ENCODE data around the gene HPS4. TPM values are rescaled to one million over a fixed set of nuclear protein-coding genes. Genes with fewer than 3 reads are reported as not detected.

HPS4 gene
- total RNA-seq, 8 experiments from 2014 or later: 21.7 to 41.6 (median 32.6) TPM

GRCh38 chr22:26457661-26458272, 25.8 kb downstream of the HPS4 start:
- 93 to 100% (median 98%) methylated on average over 1 to 21 of the region's 26 CpGs; no CpG with 5 or more reads in 3 of the 10 experiments for WGBS, 10 experiments
- in situ Hi-C loops (cut with MboI; ENCODE audit: low pct_unique_long_range_greater_than_20kb in 2 of 9, low sequenced_read_pairs in 9 of 9, unreplicated experiment in 9 of 9): loop anchor here in 3 of 9 experiments (25.0 kb wide), 1 partner anchor 95 kb away; no protein-coding TSS in a partner anchor
- Histone ChIP-seq H3K4me1 (replicated peaks in 1 of 2) (peaks cover 19 to 20% of the 10 kb centered on the region in 2 donors), H3K27ac (no peak overlapping the region), H3K4me3 (no peak overlapping the region)
- no peak for ATAC-seq (replicated peaks in 6 of 8)

- no peak for ATAC-seq (replicated peaks in 6 of 8)
- Histone ChIP-seq H3K4me1 (replicated peaks in 1 of 2) (no peaks in the 10 kb centered on the region), H3K27ac (no peak overlapping the region), H3K4me3 (no peak overlapping the region)
- in situ Hi-C loops (cut with MboI; ENCODE audit: low pct_unique_long_range_greater_than_20kb in 2 of 9, low sequenced_read_pairs in 9 of 9, unreplicated experiment in 9 of 9): loop anchor here in 3 of 9 experiments (25.0 kb wide), 1 partner anchor 92 kb away; no protein-coding TSS in a partner anchor
- WGBS, 10 experiments: 81 to 100% (median 100%) methylated on average over 1 to 3 of the region's 5 CpGs; no CpG with 5 or more reads in 7 of the 10 experiments
These were observed 29.6 kb downstream of the HPS4 start for GRCh38 chr22:26453812-26454500.

- H3K4me3 ChIP-seq: no peak overlapping the region
- no peak for ATAC-seq (replicated peaks in 6 of 8)
- in situ Hi-C loops (cut with MboI; ENCODE audit: low pct_unique_long_range_greater_than_20kb in 2 of 9, low sequenced_read_pairs in 9 of 9, unreplicated experiment in 9 of 9): loop anchor here in 3 of 9 experiments (25.0 kb wide), 1 partner anchor 91 kb away; no protein-coding TSS in a partner anchor
- 50 to 100% (median 97%) methylated on average over 1 to 8 of the region's 9 CpGs; no CpG with 5 or more reads in 1 of the 10 experiments for WGBS, 10 experiments
- H3K4me1 ChIP-seq (replicated peaks in 1 of 2): no peaks in the 10 kb centered on the region
- no peak overlapping the region for H3K27ac ChIP-seq
These were observed 30.4 kb downstream of the HPS4 start for GRCh38 chr22:26453216-26453615.

GRCh38 chr22:26452236-26453016, 31.2 kb downstream of the HPS4 start:
- 89 to 100% (median 98%) methylated on average over 1 to 10 of the region's 23 CpGs; no CpG with 5 or more reads in 2 of the 10 experiments for WGBS, 10 experiments
- Histone ChIP-seq H3K4me3 (no peak overlapping the region), H3K27ac (no peak overlapping the region), H3K4me1 (replicated peaks in 1 of 2) (no peaks in the 10 kb centered on the region)
- in situ Hi-C loops (cut with MboI; ENCODE audit: low pct_unique_long_range_greater_than_20kb in 2 of 9, low sequenced_read_pairs in 9 of 9, unreplicated experiment in 9 of 9): loop anchor here in 3 of 9 experiments (25.0 kb wide), 1 partner anchor 90 kb away; no protein-coding TSS in a partner anchor
- no peak for ATAC-seq (replicated peaks in 6 of 8)

- in situ Hi-C loops (cut with MboI; ENCODE audit: low pct_unique_long_range_greater_than_20kb in 2 of 9, low sequenced_read_pairs in 9 of 9, unreplicated experiment in 9 of 9): loop anchor here in 3 of 9 experiments (25.0 kb wide), 1 partner anchor 88 kb away; no protein-coding TSS in a partner anchor
- H3K27ac ChIP-seq: no peak overlapping the region
- 47 to 100% (median 89%) methylated on average over 3 to 5 of the region's 9 CpGs; no CpG with 5 or more reads in 3 of the 10 experiments for WGBS, 10 experiments
- H3K4me1 ChIP-seq (replicated peaks in 1 of 2): no peaks in the 10 kb centered on the region
- H3K4me3 ChIP-seq: no peak overlapping the region
- ATAC-seq (replicated peaks in 6 of 8): no peak
These were observed 33.0 kb downstream of the HPS4 start for GRCh38 chr22:26450453-26451185.

GRCh38 chr22:26448941-26449340, 34.6 kb downstream of the HPS4 start:
- in situ Hi-C loops (cut with MboI; ENCODE audit: low pct_unique_long_range_greater_than_20kb in 2 of 9, low sequenced_read_pairs in 9 of 9, unreplicated experiment in 9 of 9): no loop called here
- no peak for ATAC-seq (replicated peaks in 6 of 8)

GRCh38 chr22:26448334-26448733, 35.2 kb downstream of the HPS4 start:
- 57 to 94% (median 84%) methylated on average over 1 to 4 of the region's 5 CpGs; no CpG with 5 or more reads in 3 of the 10 experiments for WGBS, 10 experiments
- in situ Hi-C loops (cut with MboI; ENCODE audit: low pct_unique_long_range_greater_than_20kb in 2 of 9, low sequenced_read_pairs in 9 of 9, unreplicated experiment in 9 of 9): no loop called here
- no peak for ATAC-seq (replicated peaks in 6 of 8)
- peaks cover 0 to 9% of the 10 kb centered on the region in 2 donors for H3K4me1 ChIP-seq (replicated peaks in 1 of 2)
- no peak overlapping the region for H3K4me3 ChIP-seq
- no peak overlapping the region for H3K27ac ChIP-seq

More at GRCh38 chr22:26448941-26449340, 34.6 kb downstream of the HPS4 start:
- no peak overlapping the region for H3K4me3 ChIP-seq
- no peak overlapping the region for H3K27ac ChIP-seq
- H3K4me1 ChIP-seq (replicated peaks in 1 of 2): peaks cover 0 to 9% of the 10 kb centered on the region in 2 donors
- WGBS, 10 experiments: 55 to 100% (median 88%) methylated on average over 1 to 4 of the region's 6 CpGs; no CpG with 5 or more reads in 6 of the 10 experiments

- Histone ChIP-seq H3K4me1 (replicated peaks in 1 of 2) (peaks cover 0 to 9% of the 10 kb centered on the region in 2 donors), H3K4me3 (no peak overlapping the region), H3K27ac (no peak overlapping the region)
- 21 to 89% (median 72%) methylated on average over 3 to 10 of the region's 15 CpGs; no CpG with 5 or more reads in 2 of the 10 experiments for WGBS, 10 experiments
- no peak for ATAC-seq (replicated peaks in 6 of 8)
- in situ Hi-C loops (cut with MboI; ENCODE audit: low pct_unique_long_range_greater_than_20kb in 2 of 9, low sequenced_read_pairs in 9 of 9, unreplicated experiment in 9 of 9): no loop called here
These were observed 35.8 kb downstream of the HPS4 start for GRCh38 chr22:26447584-26448329.

GRCh38 chr22:26446808-26447515, 36.6 kb downstream of the HPS4 start:
- 84 to 100% (median 94%) methylated on average over 1 to 13 of the region's 17 CpGs; no CpG with 5 or more reads in 3 of the 10 experiments for WGBS, 10 experiments
- in situ Hi-C loops (cut with MboI; ENCODE audit: low pct_unique_long_range_greater_than_20kb in 2 of 9, low sequenced_read_pairs in 9 of 9, unreplicated experiment in 9 of 9): no loop called here
- H3K4me1 ChIP-seq (replicated peaks in 1 of 2): peaks cover 0 to 9% of the 10 kb centered on the region in 2 donors
- no peak overlapping the region for H3K4me3 ChIP-seq
- no peak overlapping the region for H3K27ac ChIP-seq
- ATAC-seq (replicated peaks in 6 of 8): no peak

- ATAC-seq (replicated peaks in 6 of 8): no peak
- H3K27ac ChIP-seq: no peak overlapping the region
- in situ Hi-C loops (cut with MboI; ENCODE audit: low pct_unique_long_range_greater_than_20kb in 2 of 9, low sequenced_read_pairs in 9 of 9, unreplicated experiment in 9 of 9): no loop called here
These were observed 37.9 kb downstream of the HPS4 start for GRCh38 chr22:26445577-26446275.

GRCh38 chr22:26444777-26445176, 38.8 kb downstream of the HPS4 start:
- peaks cover 0 to 9% of the 10 kb centered on the region in 2 donors for H3K4me1 ChIP-seq (replicated peaks in 1 of 2)
- H3K4me3 ChIP-seq: no peak overlapping the region
- no peak for ATAC-seq (replicated peaks in 6 of 8)
- WGBS, 10 experiments: 65 to 100% (median 90%) methylated on average over 2 to 7 of the region's 8 CpGs; no CpG with 5 or more reads in 3 of the 10 experiments
- in situ Hi-C loops (cut with MboI; ENCODE audit: low pct_unique_long_range_greater_than_20kb in 2 of 9, low sequenced_read_pairs in 9 of 9, unreplicated experiment in 9 of 9): no loop called here
- H3K27ac ChIP-seq: no peak overlapping the region

More at GRCh38 chr22:26445577-26446275, 37.9 kb downstream of the HPS4 start:
- H3K4me1 ChIP-seq (replicated peaks in 1 of 2): peaks cover 0 to 9% of the 10 kb centered on the region in 2 donors
- WGBS, 10 experiments: 55 to 100% (median 90%) methylated on average over 1 to 8 of the region's 15 CpGs; no CpG with 5 or more reads in 1 of the 10 experiments
- no peak overlapping the region for H3K4me3 ChIP-seq

Measured in motor neuron (in vitro differentiated cells).